HG03520 (cell line): ENCODE measurements around the gene PLXDC2.
A peak's percentile ranks its signal among the peaks of the same experiment; 100 is the strongest.

ENCODE experiments used
- ATAC-seq: cut with Tn5 transposase; IDR thresholded peaks from one replicate; pipeline ENCODE4 v1.9.1; 2021; ENCODE audit warnings: mild to moderate bottlenecking, moderate library complexity; ENCODE audit not compliant: unreplicated experiment

The PLXDC2 gene

DNA sequence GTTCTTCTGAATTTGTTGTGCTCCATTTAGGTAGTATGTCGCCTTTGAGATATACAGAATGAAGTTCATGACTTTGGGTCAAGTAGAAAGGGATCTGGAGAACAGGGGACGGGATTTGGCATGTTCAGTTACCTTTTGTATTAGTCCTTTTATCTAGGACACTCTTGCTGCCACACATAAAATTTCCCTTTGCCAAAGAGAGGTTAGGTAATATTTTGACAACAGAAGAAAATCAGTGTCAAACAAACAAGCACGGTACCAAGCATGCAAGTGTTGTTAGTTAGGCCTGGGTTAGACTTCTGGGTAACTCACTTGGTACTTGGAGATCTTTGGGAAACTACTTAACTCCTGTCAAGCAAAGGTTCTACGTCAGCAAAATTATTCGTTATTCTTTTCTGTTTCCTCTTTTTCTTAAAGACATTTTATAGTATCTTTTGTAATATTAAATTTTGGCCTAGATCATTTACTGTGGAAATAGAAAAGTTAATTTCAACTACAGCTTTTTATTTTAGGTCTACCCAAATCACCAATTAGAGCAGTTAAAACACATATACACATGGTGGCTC is 116.7 kb downstream of the PLXDC2 start:
- no peak for ATAC-seq

DNA sequence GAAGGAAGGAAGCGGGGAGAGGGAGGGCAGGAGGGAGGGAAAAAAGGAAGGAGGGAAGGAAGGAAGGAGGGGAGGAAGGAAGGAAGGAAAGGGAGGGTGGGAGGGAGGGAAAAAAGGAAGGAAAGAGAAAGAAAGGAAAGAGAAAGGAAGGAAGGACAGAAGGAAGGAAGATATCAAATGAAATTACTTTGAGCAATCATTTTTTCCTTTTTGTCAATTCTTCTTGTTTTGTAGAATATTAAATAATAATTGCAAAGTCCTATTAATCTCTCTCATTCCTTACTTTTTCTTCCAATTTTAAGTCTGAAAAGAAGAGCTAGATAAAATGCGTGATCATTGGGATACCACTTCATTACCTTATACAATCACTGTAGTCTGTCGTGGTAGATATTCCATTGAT is 117.5 kb downstream of the PLXDC2 start:
- no peak for ATAC-seq

DNA sequence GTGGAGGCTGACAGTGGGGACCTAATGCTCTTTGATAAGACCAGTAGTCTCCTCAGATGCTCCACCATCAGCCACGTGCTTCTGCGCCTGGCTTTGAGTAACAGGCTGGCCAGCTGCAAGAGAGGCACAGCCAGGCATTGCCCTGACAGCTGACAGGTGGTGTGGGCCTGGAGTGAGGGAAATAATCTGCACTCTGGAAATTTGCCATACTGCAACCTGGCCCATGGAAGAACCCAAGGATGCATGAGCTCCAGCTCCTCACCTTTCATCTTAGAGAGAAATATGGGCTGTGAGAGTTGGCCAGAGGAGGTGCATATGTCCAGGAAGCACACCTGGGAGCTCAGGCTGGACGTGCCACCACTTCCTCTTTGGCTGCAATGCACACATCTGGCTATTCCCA is 118.9 kb downstream of the PLXDC2 start:
- no peak for ATAC-seq

DNA sequence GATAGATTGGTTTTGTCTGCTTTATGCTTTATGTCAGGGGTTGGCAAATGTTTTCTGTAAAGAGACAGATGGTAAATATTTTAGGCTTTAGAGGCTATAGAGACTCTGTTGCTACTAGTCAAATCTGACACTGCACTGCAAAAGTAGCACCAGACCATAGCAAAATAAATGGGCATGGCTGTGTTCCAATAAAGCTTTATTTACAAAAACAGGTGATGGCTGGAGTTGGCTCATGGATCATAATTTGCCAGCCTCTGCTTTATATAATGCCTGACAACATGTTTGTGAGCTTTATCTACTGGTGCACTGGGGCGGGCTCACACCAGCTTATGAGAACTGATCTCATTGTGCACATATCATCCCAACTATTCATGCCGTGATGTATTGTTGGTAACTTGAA is 120.1 kb downstream of the PLXDC2 start:
- no peak for ATAC-seq

DNA sequence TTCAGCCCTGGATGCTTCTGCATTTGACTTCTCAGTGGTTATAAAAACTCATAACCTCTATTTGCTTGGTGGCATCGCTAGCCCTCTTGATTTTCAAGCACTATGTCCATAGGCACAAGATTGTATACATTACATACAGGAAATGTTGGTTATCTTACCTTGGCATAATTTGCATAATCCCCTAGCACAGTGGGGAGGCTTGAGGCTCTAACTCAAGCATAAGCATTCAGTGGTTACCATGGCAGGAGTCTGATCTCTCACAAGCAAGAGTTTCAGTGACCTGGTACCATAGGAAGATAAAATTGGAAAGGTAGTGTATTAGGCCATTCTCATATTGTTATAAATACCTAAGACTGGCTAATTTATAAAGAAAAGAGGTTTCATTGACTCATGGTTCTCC is 121.8 kb downstream of the PLXDC2 start:
- ATAC-seq: no peak

DNA sequence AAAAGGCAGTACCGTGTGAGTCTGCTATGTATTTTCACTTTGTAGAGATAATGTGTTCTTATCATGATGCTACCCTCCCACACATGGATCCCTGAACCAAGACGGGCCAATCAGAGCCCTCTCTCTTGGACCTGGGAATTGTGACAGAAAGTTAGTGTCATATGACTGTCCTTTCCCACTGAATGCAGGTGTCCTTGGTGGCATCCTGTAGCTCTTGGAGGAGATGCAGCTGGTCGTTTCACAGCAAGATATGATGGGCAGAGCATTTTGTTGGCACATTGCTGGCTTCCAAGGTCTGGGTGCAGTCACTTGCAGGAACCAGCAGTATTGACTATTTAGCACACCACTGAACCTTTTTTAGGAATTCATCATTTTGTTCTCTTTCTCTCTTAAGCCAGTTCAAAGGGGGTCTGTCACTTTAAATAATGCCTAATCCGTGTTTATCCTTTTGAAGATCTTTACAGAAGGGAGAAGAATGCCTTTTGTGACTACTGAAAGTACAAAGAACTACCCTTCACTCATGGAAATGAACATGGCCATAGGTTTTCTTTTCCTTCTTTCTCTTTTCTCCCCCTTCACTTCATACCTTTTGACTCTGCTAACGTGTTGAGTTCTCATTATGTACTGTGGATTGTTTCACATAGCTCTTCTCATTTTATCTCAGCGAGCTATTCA is 125.1 kb downstream of the PLXDC2 start:
- ATAC-seq: no peak

DNA sequence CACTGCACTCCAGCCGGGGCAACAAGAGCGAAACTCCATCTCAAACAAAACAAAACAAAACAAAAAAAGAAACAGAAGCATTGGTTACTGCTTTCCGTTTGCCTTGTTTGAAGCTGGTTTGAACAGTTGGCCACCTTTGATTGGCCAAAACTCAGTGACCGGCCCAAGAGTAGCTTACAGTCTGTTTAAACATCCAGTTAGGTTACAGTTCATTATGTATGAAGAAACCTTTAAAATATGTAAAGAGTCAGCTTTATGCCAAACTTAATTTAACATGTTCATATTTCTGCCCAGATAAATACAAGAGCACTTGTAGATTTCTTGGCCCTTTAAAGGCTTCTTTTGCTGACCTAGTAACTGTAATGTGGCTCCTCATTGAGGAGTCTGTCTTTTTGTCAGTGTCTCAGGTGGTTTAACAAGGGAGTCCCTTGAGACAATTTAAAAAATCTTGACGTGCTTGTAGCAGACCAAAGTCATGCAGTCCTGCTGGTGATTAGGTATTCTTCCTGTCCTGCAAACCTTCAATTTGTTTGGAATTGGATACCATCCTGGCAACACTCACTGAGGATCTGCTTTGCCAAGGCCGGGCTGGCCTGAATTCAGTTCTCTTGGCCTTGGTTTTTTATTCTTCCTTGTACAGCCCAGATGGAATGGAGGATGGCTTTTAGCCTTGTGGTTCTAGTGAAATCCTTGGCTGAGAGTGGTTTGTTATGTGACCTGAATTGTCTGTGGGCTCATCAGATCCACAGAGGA is 128.9 kb downstream of the PLXDC2 start:
- no peak for ATAC-seq

DNA sequence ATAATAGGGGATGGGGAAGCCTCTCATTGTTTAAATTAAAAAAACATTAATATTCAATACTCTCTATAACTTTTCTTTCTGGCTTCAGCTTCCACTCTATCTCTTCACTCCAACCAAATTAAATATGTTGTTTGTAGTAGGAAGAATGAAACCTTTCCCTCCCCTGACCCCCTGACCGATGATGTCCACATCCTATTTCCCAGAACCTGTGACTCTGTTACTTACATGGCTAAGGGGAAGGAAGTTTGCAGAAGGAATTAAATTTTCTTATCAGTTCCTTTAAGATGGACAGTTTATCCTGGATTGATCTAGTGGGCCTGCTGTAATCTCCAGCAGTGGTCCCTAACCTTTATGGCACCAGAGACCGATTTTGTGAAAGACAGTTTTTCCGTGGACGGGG is 130.0 kb downstream of the PLXDC2 start:
- no peak for ATAC-seq

DNA sequence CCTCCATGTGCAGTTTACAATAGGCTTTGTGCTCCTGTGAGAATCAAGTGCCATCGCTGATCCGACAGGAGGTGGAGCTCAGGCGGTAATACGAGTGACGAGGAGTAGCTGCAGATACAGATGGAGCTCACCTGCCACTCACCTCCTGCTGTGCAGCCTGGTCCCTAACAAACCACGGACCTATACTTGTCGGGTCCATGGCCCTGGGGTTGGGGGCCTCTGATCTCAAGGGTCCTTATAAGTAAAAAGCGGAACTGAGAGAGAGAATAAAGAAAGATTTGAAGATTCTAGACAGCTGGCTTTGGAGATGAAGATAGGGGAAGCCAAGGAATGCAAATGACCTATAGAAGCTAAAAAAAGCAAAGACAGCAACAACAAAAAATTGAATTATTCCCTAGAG is 130.6 kb downstream of the PLXDC2 start:
- ATAC-seq: no peak

DNA sequence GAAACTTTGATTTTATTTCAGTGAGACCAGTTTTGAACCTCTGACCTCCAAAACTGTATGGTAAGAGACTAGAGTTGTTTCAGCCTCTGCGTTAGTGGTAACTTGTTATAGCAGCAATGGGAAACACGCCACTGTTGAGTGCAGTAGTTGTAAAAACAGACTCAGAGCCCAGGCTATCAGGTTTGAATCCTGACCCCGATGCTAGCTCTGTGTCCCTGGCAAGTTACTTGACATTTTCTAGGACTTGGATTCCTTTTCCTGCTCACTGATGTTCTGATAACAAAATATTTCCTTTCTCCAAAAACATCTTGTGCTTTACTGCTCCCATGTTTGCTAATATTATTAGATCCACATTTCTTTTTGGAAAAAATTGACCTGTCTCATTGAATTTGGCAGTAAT is 131.0 kb downstream of the PLXDC2 start:
- ATAC-seq: no peak

DNA sequence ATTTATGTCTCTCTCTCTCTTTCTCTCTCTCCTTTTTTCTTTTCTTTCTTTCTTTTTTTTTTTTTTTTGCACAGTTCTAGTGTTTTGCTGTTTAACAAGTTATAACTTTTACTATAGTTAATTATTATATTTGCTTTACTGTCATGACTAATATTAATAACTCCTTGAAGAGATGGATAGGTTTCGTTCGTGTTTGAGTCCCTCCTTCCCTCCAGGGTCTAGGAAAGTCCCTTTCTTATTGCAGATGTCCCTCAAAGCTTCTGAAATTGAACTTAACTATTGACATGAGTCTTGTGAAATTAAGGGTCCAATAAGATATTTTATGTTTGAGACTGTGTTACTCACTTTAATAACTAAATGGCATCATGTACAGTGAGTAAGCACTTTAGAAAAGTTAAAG is 131.4 kb downstream of the PLXDC2 start:
- ATAC-seq: no peak

DNA sequence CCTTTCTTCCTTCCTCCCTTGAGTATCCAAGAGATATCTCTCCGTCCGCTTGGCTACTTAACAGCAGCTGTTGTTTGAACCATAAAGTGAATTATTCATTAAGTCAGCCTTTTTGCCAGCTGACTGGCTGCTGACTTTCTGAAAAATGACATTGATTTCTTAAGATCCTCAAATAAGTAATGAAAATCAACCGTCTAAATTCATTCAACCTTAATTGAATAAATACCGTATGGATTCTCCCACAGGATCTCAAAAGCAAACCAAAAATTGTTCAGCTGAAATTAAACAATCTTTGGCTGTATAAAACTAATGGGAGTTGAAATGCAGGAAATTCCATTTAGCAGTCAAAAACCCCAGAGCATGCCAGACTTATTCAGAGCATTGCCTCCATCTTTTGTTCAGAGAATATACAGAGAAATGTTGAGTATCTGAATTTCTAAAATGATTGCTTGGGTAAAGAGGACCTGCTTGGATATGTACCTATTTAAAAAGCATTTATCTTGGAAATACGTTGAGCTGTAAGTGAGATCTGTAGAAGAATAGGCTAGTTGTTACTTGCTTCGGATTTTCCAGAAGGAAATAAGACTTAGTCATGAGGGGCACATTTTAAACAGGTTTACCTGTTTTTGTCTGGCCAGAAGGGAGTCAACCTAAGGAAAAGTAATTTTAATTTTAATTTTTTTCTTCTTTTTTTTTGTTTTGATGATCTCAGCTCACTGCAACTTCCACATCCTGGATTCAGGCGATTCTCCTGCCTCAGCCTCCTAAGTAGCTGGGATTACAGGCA is 136.2 kb downstream of the PLXDC2 start:
- no peak for ATAC-seq

DNA sequence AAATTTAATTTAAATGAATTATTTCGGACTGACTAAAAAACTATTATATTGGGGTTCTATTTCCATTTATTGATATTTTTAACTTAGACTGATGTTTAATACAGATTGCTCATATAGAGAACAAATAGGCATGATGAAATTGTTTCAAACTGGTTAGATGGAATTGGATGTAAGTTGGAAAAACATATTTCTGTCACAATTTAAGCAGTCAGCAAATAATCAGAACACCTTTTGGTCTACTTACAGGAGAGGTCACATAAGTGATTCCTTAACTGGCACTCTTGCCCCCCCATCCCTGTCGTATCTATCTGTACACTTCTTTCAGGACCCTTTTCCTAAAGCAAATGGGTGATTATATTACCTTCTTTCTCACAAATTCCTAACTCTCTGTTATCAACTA is 138.4 kb downstream of the PLXDC2 start:
- no peak for ATAC-seq

DNA sequence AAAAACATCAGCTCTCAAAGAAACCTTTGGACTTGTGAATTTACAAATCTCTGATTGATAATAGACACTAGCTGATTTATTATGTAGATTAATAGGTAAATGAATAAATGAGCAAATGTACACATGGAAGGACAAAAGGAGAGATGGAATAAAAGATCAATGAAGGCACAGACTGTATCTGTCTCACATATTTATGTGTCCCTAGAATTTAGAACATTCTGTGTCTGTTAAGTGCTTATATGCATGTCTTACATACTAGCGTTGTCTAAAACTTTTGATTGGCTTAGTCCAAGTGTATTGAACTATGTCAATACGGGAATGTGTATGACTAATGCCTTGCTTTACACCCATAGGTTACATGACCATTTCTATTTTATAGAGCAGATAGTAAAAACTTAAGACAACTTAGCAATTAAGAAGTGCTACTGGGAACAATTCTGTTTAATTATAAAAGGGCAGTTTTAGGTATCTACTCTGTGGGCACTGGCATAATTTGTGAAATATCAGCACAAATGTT is 140.3 kb downstream of the PLXDC2 start:
- no peak for ATAC-seq

DNA sequence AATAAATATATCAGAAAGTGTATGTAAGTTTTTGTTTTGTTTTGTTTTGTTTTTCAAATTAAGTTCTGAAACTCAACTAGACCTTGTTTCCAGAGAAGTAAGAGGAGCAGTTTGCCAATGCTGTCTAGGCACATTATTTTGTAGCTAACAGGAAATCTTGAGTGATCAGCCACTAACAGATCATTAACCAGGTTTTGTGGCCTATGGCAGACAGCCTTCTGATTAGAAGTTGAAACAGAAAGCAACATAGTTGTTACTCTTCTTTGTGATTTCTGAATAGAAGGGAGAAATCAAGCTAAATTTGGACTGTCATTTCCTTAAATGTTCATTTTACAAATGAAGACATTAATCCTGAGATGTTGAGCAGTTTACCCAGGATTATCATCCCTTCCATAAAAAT is 142.6 kb downstream of the PLXDC2 start:
- peak; percentile 80 for ATAC-seq

DNA sequence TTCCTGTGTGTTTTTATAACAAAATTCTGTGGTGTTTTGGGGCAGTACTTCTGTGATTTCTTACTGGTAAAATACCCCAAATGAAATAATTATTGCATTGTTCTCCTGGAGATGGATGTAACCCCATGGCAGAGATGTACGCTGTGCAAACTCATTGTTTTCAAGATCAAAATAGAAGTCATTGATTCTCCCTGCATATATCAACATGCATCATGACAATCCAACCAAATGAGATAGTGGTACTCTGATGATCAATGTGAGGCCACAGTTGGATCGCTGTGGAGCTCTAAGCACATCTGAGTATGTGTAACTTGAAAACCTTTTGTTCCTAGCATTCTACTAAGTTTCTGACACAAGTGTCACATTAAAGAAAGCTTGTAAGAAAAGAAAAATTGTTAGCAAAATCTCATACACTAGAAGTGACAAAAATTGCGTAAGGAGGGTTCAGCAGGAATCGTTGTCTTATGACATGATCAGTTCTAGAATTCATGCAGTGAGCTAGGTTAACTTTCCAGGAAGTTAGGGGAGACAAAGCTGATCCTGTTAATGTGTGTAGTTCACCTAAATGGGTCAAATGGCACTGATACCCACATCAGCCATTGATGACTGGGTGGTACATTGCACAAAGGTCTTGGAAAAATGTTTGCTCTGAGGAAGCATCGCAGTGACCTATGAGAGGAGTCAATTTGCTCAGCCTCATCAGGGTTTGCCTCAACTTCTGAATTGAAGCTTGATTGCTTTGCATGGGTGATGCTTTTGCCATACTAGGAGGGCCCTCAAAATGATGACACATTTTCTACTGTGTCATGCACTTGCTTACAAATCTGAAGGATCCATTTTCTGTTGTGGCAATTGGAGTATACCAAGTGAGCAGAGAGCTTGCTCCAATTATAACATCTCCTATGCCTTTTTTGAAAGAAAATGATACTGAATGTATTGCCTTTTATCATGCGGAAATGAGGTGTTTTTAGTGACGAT is 145.1 kb downstream of the PLXDC2 start:
- no peak for ATAC-seq

DNA sequence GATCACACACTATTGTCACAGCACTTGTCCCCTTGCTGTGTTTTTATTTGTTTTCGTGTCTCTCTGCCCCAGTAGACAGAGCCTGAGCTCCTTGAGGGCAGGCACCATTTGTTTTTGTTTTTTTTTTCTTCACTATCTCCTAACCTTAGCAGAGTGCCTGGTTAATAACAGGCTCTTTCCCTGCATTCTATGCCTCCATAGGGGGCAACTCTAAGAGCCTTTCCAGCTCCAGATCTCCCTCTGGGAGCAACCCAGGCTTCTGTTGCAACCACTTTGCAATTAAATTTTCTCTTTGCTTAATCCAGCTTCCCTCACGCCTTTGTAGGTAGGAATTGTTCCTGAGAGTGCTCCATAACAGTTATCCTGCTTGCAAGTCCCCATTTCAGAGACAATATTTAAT is 148.4 kb downstream of the PLXDC2 start:
- no peak for ATAC-seq

DNA sequence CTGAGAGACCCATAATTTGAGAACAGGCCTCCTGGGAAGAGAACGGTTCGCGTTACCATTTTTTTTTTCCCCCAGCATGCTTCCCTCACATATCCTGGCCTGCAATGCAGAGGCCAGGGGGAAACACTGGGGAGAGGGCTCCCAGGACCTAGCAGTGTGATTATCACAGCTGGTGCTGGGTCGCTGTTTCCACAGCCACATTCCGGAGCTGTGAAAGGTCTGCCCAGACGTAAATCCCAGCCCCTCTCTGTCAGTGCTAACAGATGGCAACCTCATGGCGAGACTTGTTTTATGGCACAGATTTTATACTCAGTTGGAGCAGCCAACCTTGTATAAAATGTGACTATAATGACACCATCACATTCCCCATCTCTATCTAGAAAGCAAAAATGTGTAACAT is 150.5 kb downstream of the PLXDC2 start:
- no peak for ATAC-seq

DNA sequence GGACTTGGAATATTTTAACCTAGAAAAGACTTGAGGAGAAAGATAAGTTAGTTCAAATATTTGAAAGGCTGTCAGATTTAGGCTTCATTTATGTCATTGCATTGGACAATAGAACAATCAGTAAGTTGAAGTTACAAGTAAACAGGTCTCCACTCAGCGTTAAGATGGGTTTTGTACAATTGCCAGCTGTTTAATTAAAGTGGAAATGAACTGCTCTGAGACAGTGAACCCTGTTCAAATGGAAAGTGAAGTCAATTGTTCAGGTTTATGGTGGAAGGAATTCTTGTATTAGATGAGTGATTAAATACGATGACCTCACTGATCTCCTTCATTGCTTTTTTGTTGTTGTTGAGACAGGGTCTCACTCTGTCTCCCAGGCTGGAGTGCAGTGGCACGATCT is 151.7 kb downstream of the PLXDC2 start:
- no peak for ATAC-seq

DNA sequence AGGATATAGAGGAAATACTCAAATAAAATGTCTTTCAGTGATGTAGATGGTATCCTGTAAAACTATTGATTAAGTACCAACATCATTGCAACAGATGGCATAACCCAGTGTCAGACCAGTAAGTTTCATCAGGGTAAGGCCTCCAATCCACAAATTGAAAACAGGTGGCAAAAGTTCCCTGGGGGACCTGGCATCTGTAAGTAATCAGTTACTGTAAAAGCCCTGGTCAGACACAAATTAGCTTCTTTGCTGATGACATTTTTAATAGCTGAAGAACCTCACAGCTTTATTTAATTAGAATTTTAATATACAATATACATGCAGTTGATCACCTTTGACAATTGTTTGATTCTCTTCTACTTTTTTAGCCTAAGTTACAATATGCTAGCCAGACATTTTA is 152.5 kb downstream of the PLXDC2 start:
- ATAC-seq: no peak
